MM.1S (cell line): Measurements from ENCODE around the gene ACP6.

ENCODE experiments used
- DNase-seq: peaks from one replicate; pipeline ENCODE4 v3.0.0-alpha.2; 2015
- H2AFZ ChIP-seq: fragments of 300-600 bp; sonication (generic); 2 replicates; pipeline ENCODE4 v1.6.0; 2016; ENCODE audit warnings: antibody characterized with exemption, low read length
- H3F3A ChIP-seq: fragments of 300-600 bp; sonication (generic); 2 replicates; pipeline ENCODE4 v1.6.1; 2016; ENCODE audit warnings: mild to moderate bottlenecking, antibody characterized with exemption, low read length, moderate library complexity, mixed read lengths; ENCODE audit not compliant: insufficient read depth
- H3K27ac ChIP-seq: fragments of 300-600 bp; sonication (generic); 2 replicates; pipeline ENCODE4 v1.5.1; 2016; ENCODE audit warnings: mild to moderate bottlenecking, low read length
- H3K27me3 ChIP-seq: fragments of 300-600 bp; sonication (generic); replicated peaks from 2 replicates; pipeline ENCODE4 v1.6.0; 2016; ENCODE audit warnings: low read length; ENCODE audit not compliant: insufficient read depth
- H3K36me3 ChIP-seq: fragments of 300-600 bp; sonication (generic); replicated peaks from 2 replicates; pipeline ENCODE4 v1.6.1; 2016; ENCODE audit warnings: mild to moderate bottlenecking, low read length, mixed read lengths; ENCODE audit not compliant: insufficient read depth
- H3K4me1 ChIP-seq: fragments of 300-600 bp; sonication (generic); 2 replicates; pipeline ENCODE4 v1.6.1; 2016; ENCODE audit warnings: low read length, mixed read lengths
- H3K4me2 ChIP-seq: fragments of 300-600 bp; sonication (generic); 2 replicates; pipeline ENCODE4 v1.6.0; 2016; ENCODE audit warnings: low read depth, low read length
- H3K4me3 ChIP-seq: fragments of 300-600 bp; sonication (generic); 2 replicates; pipeline ENCODE4 v1.5.1; 2016; ENCODE audit warnings: low read length, mixed read lengths
- H3K79me2 ChIP-seq: fragments of 300-600 bp; sonication (generic); 2 replicates; pipeline ENCODE4 v1.6.1; 2016; ENCODE audit warnings: mixed run types, low read length, mixed read lengths
- H3K9ac ChIP-seq: fragments of 300-600 bp; sonication (generic); 2 replicates; pipeline ENCODE4 v1.6.1; 2016; ENCODE audit warnings: low read length, mixed read lengths
- H3K9me2 ChIP-seq: fragments of 300-600 bp; sonication (generic); replicated peaks from 2 replicates; pipeline ENCODE4 v1.6.1; 2016; ENCODE audit warnings: mild to moderate bottlenecking, low read length, mixed read lengths; ENCODE audit not compliant: insufficient read depth
- H3K9me3 ChIP-seq: fragments of 300-600 bp; sonication (generic); replicated peaks from 2 replicates; pipeline ENCODE4 v1.6.1; 2016; ENCODE audit warnings: mild to moderate bottlenecking, low read length, mixed read lengths; ENCODE audit not compliant: insufficient read depth
- H4K20me1 ChIP-seq: fragments of 300-600 bp; sonication (generic); 2 replicates; pipeline ENCODE4 v1.6.1; 2016; ENCODE audit warnings: mild to moderate bottlenecking, low read length, moderate library complexity, mixed read lengths; ENCODE audit not compliant: insufficient read depth
- CTCF ChIP-seq: fragments of 300-600 bp; sonication (generic); IDR thresholded peaks from 2 replicates; pipeline ENCODE4 v1.5.1; 2016; ENCODE audit warnings: antibody characterized with exemption, low read length, mixed read lengths
- EZH2 ChIP-seq: fragments of 300-600 bp; sonication (generic); optimal IDR thresholded peaks from 2 replicates; pipeline ENCODE3; 2017; ENCODE audit warnings: low read depth, mild to moderate bottlenecking, antibody characterized with exemption, low read length, mixed read lengths
- EZH2phosphoT487 ChIP-seq: fragments of 300-600 bp; sonication (generic); IDR thresholded peaks from 2 replicates; pipeline ENCODE4 v1.6.1; 2018; ENCODE audit warnings: antibody characterized with exemption, low read length

ACP6 gene

DNA sequence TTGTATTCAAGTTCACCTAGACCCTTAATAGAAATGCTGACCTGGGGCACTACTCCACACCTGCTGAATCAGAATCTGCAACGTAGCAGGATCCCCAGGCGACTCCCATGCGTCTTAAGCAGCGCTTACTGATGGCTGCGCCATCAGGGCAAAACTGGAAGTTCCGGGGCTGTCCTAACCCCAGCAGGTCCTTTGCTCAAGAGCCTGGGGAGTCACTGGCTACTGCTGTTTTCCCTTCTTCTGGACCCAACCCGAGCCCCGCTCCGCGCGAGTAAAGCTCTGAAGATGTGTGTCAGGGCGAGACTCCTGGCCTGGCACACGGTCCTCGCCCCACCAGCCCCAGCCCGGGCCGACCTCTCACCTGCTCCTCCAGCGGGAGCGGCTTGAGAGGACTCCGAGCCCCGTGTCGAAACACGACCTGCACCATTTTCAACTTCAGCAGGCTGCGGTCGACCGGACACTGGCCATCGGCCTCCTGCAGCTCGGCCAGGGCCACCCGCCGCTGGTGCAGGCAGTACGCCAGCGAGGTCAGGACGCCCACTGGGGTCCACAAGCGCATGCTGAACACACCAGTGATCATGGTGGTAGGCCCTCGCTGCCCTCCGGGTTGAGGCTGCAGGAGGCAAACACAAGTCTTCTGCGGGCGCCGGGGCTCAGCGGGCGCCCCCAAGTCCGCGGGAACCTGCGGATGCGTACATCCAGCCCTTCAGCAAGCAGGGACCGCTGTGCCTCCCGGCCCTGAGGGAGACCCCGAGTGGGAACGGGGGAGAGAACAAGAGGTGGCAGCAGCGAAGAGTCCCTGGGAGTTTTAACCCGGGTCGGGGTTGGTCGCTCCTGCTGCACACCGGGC, 630 bp downstream of the ACP6 start:
- no peaks in the 10 kb centered on the region for H3K27me3 ChIP-seq
- H3K36me3 ChIP-seq: no peaks in the 10 kb centered on the region
- no peaks in the 10 kb centered on the region for H3K9me2 ChIP-seq
- H3K9ac ChIP-seq: peak overlapping the region; percentile 84
- peaks cover 5% of the 10 kb centered on the region for H3K4me1 ChIP-seq
- H4K20me1 ChIP-seq: no peaks in the 10 kb centered on the region
- H3K79me2 ChIP-seq: peaks cover 16% of the 10 kb centered on the region
- DNase-seq: peak; percentile 96
- peak overlapping the region; percentile 93 for H2AFZ ChIP-seq
- TF ChIP-seq EZH2phosphoT487 (no peak), EZH2 (no peak), CTCF (no peak)
- H3K27ac ChIP-seq: peak overlapping the region; percentile 82
- peak overlapping the region; percentile 78 for H3K4me2 ChIP-seq
- H3F3A ChIP-seq: peaks cover 15% of the 10 kb centered on the region
- peak overlapping the region; percentile 88 for H3K4me3 ChIP-seq
- H3K9me3 ChIP-seq: no peaks in the 10 kb centered on the region

GRCh38 chr1:147665521-147665920, 4.8 kb downstream of the ACP6 start:
- H4K20me1 ChIP-seq: no peaks in the 10 kb centered on the region
- peaks cover 16% of the 10 kb centered on the region for H3K79me2 ChIP-seq
- peaks cover 15% of the 10 kb centered on the region for H3F3A ChIP-seq
- H3K27me3 ChIP-seq: no peaks in the 10 kb centered on the region
- no peaks in the 10 kb centered on the region for H3K36me3 ChIP-seq
- no peaks in the 10 kb centered on the region for H3K9me3 ChIP-seq
- no peak overlapping the region for H3K4me3 ChIP-seq
- peaks cover 5% of the 10 kb centered on the region for H3K4me1 ChIP-seq
- no peak overlapping the region for H2AFZ ChIP-seq
- H3K9me2 ChIP-seq: no peaks in the 10 kb centered on the region
- no peak overlapping the region for H3K9ac ChIP-seq
- DNase-seq: no peak
- no peak overlapping the region for H3K4me2 ChIP-seq
- TF ChIP-seq EZH2 (no peak), EZH2phosphoT487 (no peak), CTCF (peak; percentile 35)
- H3K27ac ChIP-seq: no peak overlapping the region

DNA sequence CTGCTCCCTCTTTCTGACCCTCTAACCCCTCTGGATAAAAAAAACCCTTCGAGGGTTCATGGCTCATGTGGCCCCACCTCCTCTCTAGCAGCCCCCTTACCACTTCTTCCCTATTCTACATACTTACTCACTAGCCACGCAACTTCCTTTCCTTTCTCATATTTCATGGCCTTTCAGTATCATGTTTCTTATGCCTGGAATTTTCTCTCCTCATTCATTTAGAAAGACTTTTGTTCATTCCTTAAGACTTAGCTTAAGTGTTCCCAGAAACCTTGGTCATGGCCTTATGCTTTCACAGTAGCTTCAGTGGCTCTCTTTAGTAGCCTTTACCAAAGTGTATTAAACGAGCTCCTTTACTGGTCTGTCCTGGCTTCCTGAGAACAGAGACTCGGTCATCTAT, 6.1 kb downstream of the ACP6 start:
- Histone ChIP-seq H3K79me2 (peaks cover 16% of the 10 kb centered on the region), H4K20me1 (no peaks in the 10 kb centered on the region), H3K27ac (no peak overlapping the region), H3K4me1 (peaks cover 5% of the 10 kb centered on the region), H3K9me2 (no peaks in the 10 kb centered on the region), H3K9ac (no peak overlapping the region), H3K4me2 (no peak overlapping the region), H3K4me3 (no peak overlapping the region), H3F3A (peaks cover 6% of the 10 kb centered on the region), H3K9me3 (no peaks in the 10 kb centered on the region), H2AFZ (no peak overlapping the region), H3K27me3 (no peaks in the 10 kb centered on the region), H3K36me3 (no peaks in the 10 kb centered on the region)
- TF ChIP-seq CTCF: no peak
- TF ChIP-seq EZH2phosphoT487: no peak
- no peak for TF ChIP-seq EZH2
- DNase-seq: no peak
